ENCODE results near the gene TAGAP.
"Not testable (repeated sequence)": the region's sequence is repeated elsewhere in the genome, so short reads cannot be mapped to it uniquely, and the experiment has no call there.

Gene TAGAP

GRCh38 chr6:159005436-159005835 lies 39.4 kb downstream of the TAGAP start:
- no peak for DNase-seq

- DNase-seq: no peak
Measured at GRCh38 chr6:159004592-159004991, 40.2 kb downstream of the TAGAP start.

GRCh38 chr6:159002432-159003155 lies 42.2 kb downstream of the TAGAP start:
- DNase-seq: no peak

- DNase-seq: peak; percentile 96
Measured at GRCh38 chr6:158999666-159000403, 45.0 kb downstream of the TAGAP start, which contains the start of gene RSPH3. TSS of gene RSPH3 (minus strand) at chr6:159000202. CDS start at chr6:158999550, 652 bp downstream.

GRCh38 chr6:158999154-158999665 lies 45.6 kb downstream of the TAGAP start:
- DNase-seq: no peak

GRCh38 chr6:158996856-158997255 lies 47.9 kb downstream of the TAGAP start:
- DNase-seq: no peak

GRCh38 chr6:158993639-158994038 lies 51.2 kb downstream of the TAGAP start:
- DNase-seq: no peak

GRCh38 chr6:158991017-158991723 lies 53.6 kb downstream of the TAGAP start:
- no peak for DNase-seq

GRCh38 chr6:158989711-158990110 lies 55.1 kb downstream of the TAGAP start:
- DNase-seq: not testable (repeated sequence)

- no peak for DNase-seq
Measured at GRCh38 chr6:158988477-158988876, 56.3 kb downstream of the TAGAP start.

- no peak for DNase-seq
Measured at GRCh38 chr6:158987657-158988056, 57.1 kb downstream of the TAGAP start.
